ENCODE results near the gene NOP53. TPM values are rescaled to one million over a fixed set of nuclear protein-coding genes. Genes with fewer than 3 reads are reported as not detected.
"Not testable (repeated sequence)": the region's sequence is repeated elsewhere in the genome, so short reads cannot be mapped to it uniquely, and the experiment has no call there.

NOP53 gene
- total and polyA plus RNA-seq, 4 donors: 146 to 498 (median 193) TPM

- TF ChIP-seq, protein P1, sequence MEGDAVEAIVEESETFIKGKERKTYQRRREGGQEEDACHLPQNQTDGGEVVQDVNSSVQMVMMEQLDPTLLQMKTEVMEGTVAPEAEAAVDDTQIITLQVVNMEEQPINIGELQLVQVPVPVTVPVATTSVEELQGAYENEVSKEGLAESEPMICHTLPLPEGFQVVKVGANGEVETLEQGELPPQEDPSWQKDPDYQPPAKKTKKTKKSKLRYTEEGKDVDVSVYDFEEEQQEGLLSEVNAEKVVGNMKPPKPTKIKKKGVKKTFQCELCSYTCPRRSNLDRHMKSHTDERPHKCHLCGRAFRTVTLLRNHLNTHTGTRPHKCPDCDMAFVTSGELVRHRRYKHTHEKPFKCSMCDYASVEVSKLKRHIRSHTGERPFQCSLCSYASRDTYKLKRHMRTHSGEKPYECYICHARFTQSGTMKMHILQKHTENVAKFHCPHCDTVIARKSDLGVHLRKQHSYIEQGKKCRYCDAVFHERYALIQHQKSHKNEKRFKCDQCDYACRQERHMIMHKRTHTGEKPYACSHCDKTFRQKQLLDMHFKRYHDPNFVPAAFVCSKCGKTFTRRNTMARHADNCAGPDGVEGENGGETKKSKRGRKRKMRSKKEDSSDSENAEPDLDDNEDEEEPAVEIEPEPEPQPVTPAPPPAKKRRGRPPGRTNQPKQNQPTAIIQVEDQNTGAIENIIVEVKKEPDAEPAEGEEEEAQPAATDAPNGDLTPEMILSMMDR (IDR thresholded peaks at IDR 0.05; ENCODE audit: control extremely low read depth, extremely low read depth): no peak
- Histone ChIP-seq H3K9ac (ENCODE audit: insufficient read depth in 1 of 2, low read length in 2 of 2) (no peak overlapping the region), H3K9me3 (ENCODE audit: control insufficient read depth in 4 of 4, insufficient read depth in 3 of 4, low read length in 3 of 4) (no peaks in the 10 kb centered on the region), H3K27ac (ENCODE audit: low read depth in 1 of 2, low read length in 1 of 2) (no peak overlapping the region), H3K27me3 (ENCODE audit: control insufficient read depth in 3 of 3, insufficient read depth in 3 of 3, low read length in 2 of 3) (no peaks in the 10 kb centered on the region), H3K36me3 (ENCODE audit: control insufficient read depth in 4 of 4, insufficient read depth in 4 of 4, low read length in 4 of 4) (no peaks in the 10 kb centered on the region), H3K4me3 (no peak overlapping the region), H3K4me1 (ENCODE audit: control insufficient read depth in 5 of 5, insufficient read depth in 5 of 5, low read length in 5 of 5) (peaks cover 0 to 3% (median 0%) of the 10 kb centered on the region in 5 donors)
- 42 to 82% methylated on average over 2 of the region's 2 CpGs for WGBS, 2 donors
- no peak for ATAC-seq (ENCODE audit: insufficient read depth, low FRiP score)
- no peak for DNase-seq
Observed at GRCh38 chr19:47767349-47767748, 22.0 kb downstream of the NOP53 start.

GRCh38 chr19:47768604-47769003 is 23.3 kb downstream of the NOP53 start:
- no peaks in the 10 kb centered on the region for H3K9me3 ChIP-seq (ENCODE audit: control insufficient read depth in 4 of 4, insufficient read depth in 3 of 4, low read length in 3 of 4)
- no peak overlapping the region for H3K9ac ChIP-seq (ENCODE audit: insufficient read depth in 1 of 2, low read length in 2 of 2)
- H3K27ac ChIP-seq (ENCODE audit: low read depth in 1 of 2, low read length in 1 of 2): no peak overlapping the region
- H3K36me3 ChIP-seq (ENCODE audit: control insufficient read depth in 4 of 4, insufficient read depth in 4 of 4, low read length in 4 of 4): no peaks in the 10 kb centered on the region
- H3K27me3 ChIP-seq (ENCODE audit: control insufficient read depth in 3 of 3, insufficient read depth in 3 of 3, low read length in 2 of 3): no peaks in the 10 kb centered on the region
- WGBS, 2 donors: 80 to 93% methylated on average over 2 of the region's 2 CpGs
- peaks cover 0 to 3% (median 0%) of the 10 kb centered on the region in 5 donors for H3K4me1 ChIP-seq (ENCODE audit: control insufficient read depth in 5 of 5, insufficient read depth in 5 of 5, low read length in 5 of 5)
- H3K4me3 ChIP-seq: no peak overlapping the region
- no peak for ATAC-seq (ENCODE audit: insufficient read depth, low FRiP score)
- no peak for DNase-seq
- TF ChIP-seq, protein P1 (IDR thresholded peaks at IDR 0.05; ENCODE audit: control extremely low read depth, extremely low read depth): no peak

DNA sequence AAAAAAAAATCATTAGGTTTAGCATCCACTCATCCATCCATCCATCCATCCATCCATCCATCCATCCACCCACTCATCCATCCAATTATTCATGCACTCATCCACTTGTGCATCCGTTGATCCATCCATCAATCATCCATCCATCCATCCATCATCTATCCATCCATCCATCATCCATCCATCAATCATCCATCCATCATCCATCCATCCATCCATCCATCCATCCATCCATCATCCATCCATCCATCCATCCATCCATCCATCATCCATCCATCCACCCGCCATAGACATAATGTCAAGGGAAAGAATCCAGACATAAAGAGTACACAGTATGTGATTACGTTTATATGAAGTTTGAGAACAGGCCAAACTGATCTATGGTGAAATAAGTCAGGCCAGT is 24.2 kb downstream of the NOP53 start:
- H3K4me3 ChIP-seq: no peak overlapping the region
- 79 to 89% methylated on average over 3 of the region's 3 CpGs for WGBS, 2 donors
- H3K4me1 ChIP-seq (ENCODE audit: control insufficient read depth in 5 of 5, insufficient read depth in 5 of 5, low read length in 5 of 5): peaks cover 0 to 3% (median 0%) of the 10 kb centered on the region in 5 donors
- no peaks in the 10 kb centered on the region for H3K36me3 ChIP-seq (ENCODE audit: control insufficient read depth in 4 of 4, insufficient read depth in 4 of 4, low read length in 4 of 4)
- H3K27me3 ChIP-seq (ENCODE audit: control insufficient read depth in 3 of 3, insufficient read depth in 3 of 3, low read length in 2 of 3): no peaks in the 10 kb centered on the region
- no peak for ATAC-seq (ENCODE audit: insufficient read depth, low FRiP score)
- TF ChIP-seq, protein P1 (IDR thresholded peaks at IDR 0.05; ENCODE audit: control extremely low read depth, extremely low read depth): no peak
- H3K9me3 ChIP-seq (ENCODE audit: control insufficient read depth in 4 of 4, insufficient read depth in 3 of 4, low read length in 3 of 4): no peaks in the 10 kb centered on the region
- H3K9ac ChIP-seq (ENCODE audit: insufficient read depth in 1 of 2, low read length in 2 of 2): no peak overlapping the region
- H3K27ac ChIP-seq (ENCODE audit: low read depth in 1 of 2, low read length in 1 of 2): no peak overlapping the region
- no peak for DNase-seq

DNA sequence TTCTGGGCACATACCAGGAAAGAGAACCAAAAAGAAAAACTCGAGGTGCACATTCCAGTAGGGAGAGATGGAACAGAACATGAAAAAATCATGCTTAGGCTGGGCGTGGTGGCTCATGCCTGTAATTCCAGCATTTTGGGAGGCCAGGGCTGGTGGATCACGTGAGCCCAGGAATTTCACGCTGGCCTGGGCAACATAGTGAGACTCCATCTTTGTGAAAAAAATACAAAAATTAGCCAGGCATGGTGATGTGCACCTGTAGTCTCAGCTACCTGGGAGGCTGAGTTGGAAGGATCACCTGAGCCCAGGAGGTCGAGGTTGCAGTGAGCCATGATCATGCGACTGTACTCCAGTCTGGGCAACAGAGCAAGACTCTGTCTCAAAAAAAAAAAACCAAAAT is 25.9 kb downstream of the NOP53 start:
- H3K36me3 ChIP-seq (ENCODE audit: control insufficient read depth in 4 of 4, insufficient read depth in 4 of 4, low read length in 4 of 4); H3K4me1 ChIP-seq (ENCODE audit: control insufficient read depth in 5 of 5, insufficient read depth in 5 of 5, low read length in 5 of 5); H3K27ac ChIP-seq (ENCODE audit: low read depth in 1 of 2, low read length in 1 of 2); H3K9me3 ChIP-seq (ENCODE audit: control insufficient read depth in 4 of 4, insufficient read depth in 3 of 4, low read length in 3 of 4); H3K9ac ChIP-seq (ENCODE audit: insufficient read depth in 1 of 2, low read length in 2 of 2); H3K27me3 ChIP-seq (ENCODE audit: control insufficient read depth in 3 of 3, insufficient read depth in 3 of 3, low read length in 2 of 3); DNase-seq; ATAC-seq (ENCODE audit: insufficient read depth, low FRiP score); H3K4me3 ChIP-seq: not testable (repeated sequence)
- WGBS, 2 donors: 79 to 89% methylated on average over 6 of the region's 6 CpGs

Measured in lung (tissue), 12 donors.